GM06990 (cell line): ENCODE measurements around the gene FYN.

ENCODE experiments used
- DNase-seq: peaks from one replicate; pipeline ENCODE4 v3.0.0-alpha.2; 2011; ENCODE audit not compliant: insufficient read length; ENCODE audit errors: extremely low read depth
- H3K27me3 ChIP-seq: replicated peaks from 2 replicates; pipeline ENCODE4 v1.6.0; 2011; ENCODE audit warnings: low read length; ENCODE audit not compliant: control insufficient read depth, insufficient read depth
- H3K36me3 ChIP-seq: 2 replicates; pipeline ENCODE4 v1.5.1; 2011; ENCODE audit warnings: low read length; ENCODE audit not compliant: control insufficient read depth, insufficient read depth
- H3K4me3 ChIP-seq: replicated peaks from 2 replicates; pipeline ENCODE4 v1.5.1; 2011; ENCODE audit warnings: low read depth, mild to moderate bottlenecking, control low read depth, low read length
- TF ChIP-seq, protein P1 (sequence below): IDR thresholded peaks from 2 replicates; pipeline ENCODE4 v1.5.1; 2011; ENCODE audit warnings: low read length, control low read depth, mild to moderate bottlenecking, inconsistent platforms; ENCODE audit not compliant: insufficient read depth, poor library complexity, severe bottlenecking

Gene FYN

GRCh38 chr6:111692327-111693164 lies 180.7 kb downstream of the FYN start:
- no peak for DNase-seq
- TF ChIP-seq, protein P1, sequence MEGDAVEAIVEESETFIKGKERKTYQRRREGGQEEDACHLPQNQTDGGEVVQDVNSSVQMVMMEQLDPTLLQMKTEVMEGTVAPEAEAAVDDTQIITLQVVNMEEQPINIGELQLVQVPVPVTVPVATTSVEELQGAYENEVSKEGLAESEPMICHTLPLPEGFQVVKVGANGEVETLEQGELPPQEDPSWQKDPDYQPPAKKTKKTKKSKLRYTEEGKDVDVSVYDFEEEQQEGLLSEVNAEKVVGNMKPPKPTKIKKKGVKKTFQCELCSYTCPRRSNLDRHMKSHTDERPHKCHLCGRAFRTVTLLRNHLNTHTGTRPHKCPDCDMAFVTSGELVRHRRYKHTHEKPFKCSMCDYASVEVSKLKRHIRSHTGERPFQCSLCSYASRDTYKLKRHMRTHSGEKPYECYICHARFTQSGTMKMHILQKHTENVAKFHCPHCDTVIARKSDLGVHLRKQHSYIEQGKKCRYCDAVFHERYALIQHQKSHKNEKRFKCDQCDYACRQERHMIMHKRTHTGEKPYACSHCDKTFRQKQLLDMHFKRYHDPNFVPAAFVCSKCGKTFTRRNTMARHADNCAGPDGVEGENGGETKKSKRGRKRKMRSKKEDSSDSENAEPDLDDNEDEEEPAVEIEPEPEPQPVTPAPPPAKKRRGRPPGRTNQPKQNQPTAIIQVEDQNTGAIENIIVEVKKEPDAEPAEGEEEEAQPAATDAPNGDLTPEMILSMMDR = no peak
- Histone ChIP-seq H3K4me3 (no peak overlapping the region), H3K27me3 (no peaks in the 10 kb centered on the region), H3K36me3 (peaks cover 6% of the 10 kb centered on the region)

- Histone ChIP-seq H3K36me3 (peaks cover 6% of the 10 kb centered on the region), H3K4me3 (no peak overlapping the region), H3K27me3 (no peaks in the 10 kb centered on the region)
- DNase-seq = no peak
- TF ChIP-seq, protein P1 = no peak
Measured at GRCh38 chr6:111691345-111692225, 181.7 kb downstream of the FYN start.

GRCh38 chr6:111689946-111690345 lies 183.3 kb downstream of the FYN start:
- H3K36me3 ChIP-seq = peaks cover 6% of the 10 kb centered on the region
- H3K4me3 ChIP-seq = no peak overlapping the region
- DNase-seq = no peak
- H3K27me3 ChIP-seq = no peaks in the 10 kb centered on the region
- TF ChIP-seq, protein P1 = no peak

DNA sequence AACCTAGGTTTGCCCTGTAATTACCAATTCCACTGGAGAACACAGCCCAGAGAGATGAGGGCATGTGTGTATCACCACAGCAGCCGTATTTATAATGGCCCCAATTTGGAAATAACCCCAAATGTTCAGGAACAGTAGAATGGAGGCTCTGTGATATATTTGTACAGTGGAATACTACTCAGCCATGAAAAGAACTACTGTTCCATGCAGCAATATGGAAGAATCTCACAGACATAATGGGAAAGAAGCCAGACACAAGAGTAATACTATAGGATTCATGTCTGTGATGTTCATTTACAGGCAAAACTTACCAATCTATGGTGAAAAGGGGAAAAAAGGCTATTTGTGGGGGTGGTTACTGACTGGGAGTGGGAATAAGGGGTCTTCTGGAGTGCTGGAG lies 183.8 kb downstream of the FYN start:
- TF ChIP-seq, protein P1 = no peak
- DNase-seq = no peak
- H3K27me3 ChIP-seq = no peaks in the 10 kb centered on the region
- peaks cover 6% of the 10 kb centered on the region for H3K36me3 ChIP-seq
- H3K4me3 ChIP-seq = no peak overlapping the region

DNA sequence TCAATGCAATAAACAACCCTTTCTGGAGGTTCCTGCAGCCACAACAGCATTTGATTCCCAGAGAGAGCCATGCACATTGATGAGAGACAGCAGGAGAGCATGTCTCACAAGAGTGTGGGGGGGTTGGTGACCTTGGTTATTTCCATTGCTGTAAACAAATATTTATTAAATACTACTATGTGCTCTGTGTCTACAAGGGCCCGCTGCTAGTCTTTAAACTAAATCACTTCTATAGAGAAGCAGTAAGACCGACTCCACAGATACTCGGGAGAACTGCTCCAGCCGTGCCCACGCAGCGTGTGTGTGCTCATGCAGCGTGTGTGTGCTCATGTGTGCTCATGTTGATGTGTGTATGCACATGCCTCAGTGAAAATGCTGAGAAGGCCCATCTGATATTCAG lies 184.9 kb downstream of the FYN start:
- H3K36me3 ChIP-seq = peaks cover 4% of the 10 kb centered on the region

More for the DNA sequence above, 184.9 kb downstream of the FYN start:
- DNase-seq = no peak
- Histone ChIP-seq H3K4me3 (no peak overlapping the region), H3K27me3 (no peaks in the 10 kb centered on the region)
- TF ChIP-seq, protein P1 = no peak
